ENCODE data around the gene ZGRF1.
A peak's percentile ranks its signal among the peaks of the same experiment; 100 is the strongest.
"Not testable (repeated sequence)": the region's sequence is repeated elsewhere in the genome, so short reads cannot be mapped to it uniquely, and the experiment has no call there.

ZGRF1 gene

DNA sequence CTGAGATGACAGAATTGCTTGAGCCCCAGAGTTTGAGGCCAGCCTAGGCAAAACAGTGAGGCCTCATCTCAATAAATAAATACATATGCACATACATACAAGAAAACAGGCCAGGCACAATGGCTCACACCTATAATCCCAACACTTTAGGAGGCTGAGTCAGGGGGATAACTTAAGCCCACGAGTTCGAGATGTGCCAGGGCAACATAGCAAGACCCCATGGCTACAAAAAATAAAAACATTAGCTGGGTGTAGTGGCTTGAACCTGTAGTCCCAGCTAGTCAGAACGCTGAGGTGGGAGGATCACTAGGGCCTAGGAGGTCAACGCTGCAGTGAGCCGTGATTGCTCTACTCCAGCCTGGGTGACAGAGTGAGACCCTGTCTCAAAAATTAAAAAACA, 69.2 kb downstream of the ZGRF1 start:
- Histone ChIP-seq H3K36me3 (ENCODE audit: control insufficient read depth, insufficient read depth, low read length, severe bottlenecking) (no peaks in the 10 kb centered on the region), H3K9me3 (ENCODE audit: control insufficient read depth, low read length) (no peaks in the 10 kb centered on the region), H3K9ac (ENCODE audit: low read length) (no peak overlapping the region), H3K27me3 (replicated peaks; ENCODE audit: control insufficient read depth, insufficient read depth, low read length) (no peaks in the 10 kb centered on the region), H3K4me3 (ENCODE audit: low read length) (no peak overlapping the region), H3K4me1 (ENCODE audit: control insufficient read depth, insufficient read depth, low read length) (no peaks in the 10 kb centered on the region)
- DNase-seq (ENCODE audit: low read depth) = no peak

- H3K36me3 ChIP-seq (ENCODE audit: control insufficient read depth, insufficient read depth, low read length, severe bottlenecking) = no peaks in the 10 kb centered on the region
- no peaks in the 10 kb centered on the region for H3K9me3 ChIP-seq (ENCODE audit: control insufficient read depth, low read length)
- H3K9ac ChIP-seq (ENCODE audit: low read length) = no peak overlapping the region
- H3K4me3 ChIP-seq (ENCODE audit: low read length) = no peak overlapping the region
- no peak for DNase-seq (ENCODE audit: low read depth)
- no peaks in the 10 kb centered on the region for H3K27me3 ChIP-seq (replicated peaks; ENCODE audit: control insufficient read depth, insufficient read depth, low read length)
- no peaks in the 10 kb centered on the region for H3K4me1 ChIP-seq (ENCODE audit: control insufficient read depth, insufficient read depth, low read length)
These were observed 71.9 kb downstream of the ZGRF1 start for GRCh38 chr4:112564706-112565270.

DNA sequence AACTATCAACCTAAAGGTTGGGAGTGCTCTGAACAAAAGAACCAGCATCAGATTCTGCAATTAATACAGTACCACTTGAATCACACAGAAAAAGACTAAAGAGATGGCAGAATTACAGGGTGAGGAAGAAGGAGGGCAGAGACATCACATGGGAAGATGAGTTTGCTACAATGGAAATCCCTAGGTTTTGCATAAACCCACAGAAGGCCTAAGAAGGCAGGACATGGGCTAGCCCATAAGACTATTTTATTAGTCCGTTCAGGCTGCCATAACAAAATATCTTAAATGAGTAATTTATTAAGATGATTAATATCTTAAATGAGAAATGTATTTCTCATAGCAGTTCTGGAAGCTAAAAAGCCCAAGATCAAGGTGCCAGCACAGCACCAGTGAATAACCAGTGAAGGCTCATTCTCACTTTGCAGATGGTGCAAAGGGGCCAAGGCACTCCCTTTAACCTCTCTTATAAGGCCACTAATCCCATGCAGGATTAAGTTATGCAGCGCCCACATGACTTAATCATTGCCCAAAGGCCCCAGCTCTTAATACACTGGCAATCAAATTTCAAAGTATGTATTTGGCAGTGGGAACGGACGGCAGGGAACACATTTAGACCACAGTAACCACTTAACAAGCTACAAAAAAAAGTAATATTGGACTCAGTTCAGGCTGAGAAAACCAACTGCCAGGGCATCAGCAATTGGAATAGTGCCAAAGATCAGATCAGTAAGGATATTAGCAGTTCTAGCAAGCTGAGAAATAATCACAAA, 73.1 kb downstream of the ZGRF1 start:
- DNase-seq (ENCODE audit: low read depth) = no peak
- no peak overlapping the region for H3K9ac ChIP-seq (ENCODE audit: low read length)
- no peaks in the 10 kb centered on the region for H3K4me1 ChIP-seq (ENCODE audit: control insufficient read depth, insufficient read depth, low read length)
- H3K9me3 ChIP-seq (ENCODE audit: control insufficient read depth, low read length) = no peaks in the 10 kb centered on the region
- no peaks in the 10 kb centered on the region for H3K27me3 ChIP-seq (replicated peaks; ENCODE audit: control insufficient read depth, insufficient read depth, low read length)
- no peak overlapping the region for H3K4me3 ChIP-seq (ENCODE audit: low read length)
- no peaks in the 10 kb centered on the region for H3K36me3 ChIP-seq (ENCODE audit: control insufficient read depth, insufficient read depth, low read length, severe bottlenecking)

DNA sequence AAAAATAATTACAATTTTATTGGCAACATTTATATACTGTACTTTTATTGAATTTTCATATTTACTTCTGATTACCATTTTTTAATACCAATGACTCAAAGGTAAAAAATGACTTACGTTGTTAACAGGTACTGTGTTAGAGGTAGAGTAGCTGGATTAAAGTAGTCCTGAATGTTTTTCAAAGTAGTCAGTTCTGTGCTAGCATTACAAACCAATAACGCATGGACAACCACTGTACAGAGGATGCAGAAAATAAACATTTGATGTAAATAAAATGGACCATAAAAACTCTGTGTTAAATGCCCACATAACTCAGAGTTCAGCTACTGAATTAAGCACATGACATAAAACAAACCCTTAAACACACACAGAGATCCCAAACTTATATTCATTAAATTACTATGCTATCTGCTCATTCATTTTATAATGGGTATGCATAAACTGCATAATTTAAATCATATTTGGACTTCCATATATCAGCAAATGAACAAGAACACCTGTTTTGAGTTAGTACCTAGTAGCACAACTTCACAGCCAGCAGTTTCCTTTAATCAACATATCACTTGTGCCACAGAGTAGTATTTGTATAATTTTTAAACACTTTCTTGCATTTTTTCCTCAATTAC, 74.3 kb downstream of the ZGRF1 start:
- no peak overlapping the region for H3K9ac ChIP-seq (ENCODE audit: low read length)
- no peaks in the 10 kb centered on the region for H3K36me3 ChIP-seq (ENCODE audit: control insufficient read depth, insufficient read depth, low read length, severe bottlenecking)
- H3K9me3 ChIP-seq (ENCODE audit: control insufficient read depth, low read length) = no peaks in the 10 kb centered on the region
- no peaks in the 10 kb centered on the region for H3K27me3 ChIP-seq (replicated peaks; ENCODE audit: control insufficient read depth, insufficient read depth, low read length)
- H3K4me1 ChIP-seq (ENCODE audit: control insufficient read depth, insufficient read depth, low read length) = no peaks in the 10 kb centered on the region
- H3K4me3 ChIP-seq (ENCODE audit: low read length) = no peak overlapping the region
- no peak for DNase-seq (ENCODE audit: low read depth)

GRCh38 chr4:112560084-112560483, 76.6 kb downstream of the ZGRF1 start:
- Histone ChIP-seq H3K9ac (ENCODE audit: low read length) (no peak overlapping the region), H3K4me3 (ENCODE audit: low read length) (no peak overlapping the region), H3K36me3 (ENCODE audit: control insufficient read depth, insufficient read depth, low read length, severe bottlenecking) (no peaks in the 10 kb centered on the region), H3K4me1 (ENCODE audit: control insufficient read depth, insufficient read depth, low read length) (no peaks in the 10 kb centered on the region), H3K27me3 (replicated peaks; ENCODE audit: control insufficient read depth, insufficient read depth, low read length) (no peaks in the 10 kb centered on the region), H3K9me3 (ENCODE audit: control insufficient read depth, low read length) (no peaks in the 10 kb centered on the region)
- no peak for DNase-seq (ENCODE audit: low read depth)

- Histone ChIP-seq H3K4me1 (ENCODE audit: control insufficient read depth, insufficient read depth, low read length) (no peaks in the 10 kb centered on the region), H3K9me3 (ENCODE audit: control insufficient read depth, low read length) (no peaks in the 10 kb centered on the region), H3K27me3 (replicated peaks; ENCODE audit: control insufficient read depth, insufficient read depth, low read length) (no peaks in the 10 kb centered on the region), H3K9ac (ENCODE audit: low read length) (no peak overlapping the region), H3K36me3 (ENCODE audit: control insufficient read depth, insufficient read depth, low read length, severe bottlenecking) (no peaks in the 10 kb centered on the region), H3K4me3 (ENCODE audit: low read length) (no peak overlapping the region)
- DNase-seq (ENCODE audit: low read depth) = no peak
These were observed 77.7 kb downstream of the ZGRF1 start for GRCh38 chr4:112559053-112559452.

DNA sequence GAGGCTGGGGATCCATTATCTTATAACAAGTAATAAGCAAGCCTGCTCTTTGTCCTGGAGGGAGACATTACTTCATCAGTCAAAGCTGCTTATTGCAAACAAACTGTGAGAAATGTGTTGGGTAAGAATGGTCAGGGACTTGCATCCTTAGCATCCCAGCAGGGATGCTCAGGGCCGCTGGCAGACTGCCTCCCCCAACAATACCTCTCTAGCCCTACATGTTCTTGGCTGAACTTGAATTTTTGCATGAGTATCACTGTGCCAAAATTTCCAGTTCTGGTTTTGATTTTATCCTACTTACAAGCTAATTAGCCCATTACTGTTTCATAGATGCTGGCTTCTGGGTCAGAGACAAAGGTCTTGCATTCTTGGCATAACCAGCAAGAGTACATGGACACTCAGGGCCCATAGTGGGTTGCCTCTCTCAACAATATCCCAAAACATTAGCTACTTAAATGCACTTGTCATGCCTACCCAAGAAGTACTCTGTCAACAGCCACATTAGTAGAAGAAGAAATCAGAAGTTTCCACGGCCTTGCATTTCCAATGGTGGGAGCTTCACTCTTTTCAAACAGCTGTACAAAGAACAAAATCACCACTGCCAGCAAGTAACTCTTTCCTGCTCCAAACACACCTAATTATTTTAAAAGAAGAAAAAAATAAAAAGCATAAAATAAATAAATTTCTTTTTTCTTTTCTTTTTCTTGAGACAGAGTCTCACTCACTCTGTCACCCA, 78.9 kb downstream of the ZGRF1 start:
- H3K36me3 ChIP-seq (ENCODE audit: control insufficient read depth, insufficient read depth, low read length, severe bottlenecking) = no peaks in the 10 kb centered on the region
- H3K4me1 ChIP-seq (ENCODE audit: control insufficient read depth, insufficient read depth, low read length) = no peaks in the 10 kb centered on the region
- H3K9me3 ChIP-seq (ENCODE audit: control insufficient read depth, low read length) = no peaks in the 10 kb centered on the region
- no peak overlapping the region for H3K4me3 ChIP-seq (ENCODE audit: low read length)
- DNase-seq (ENCODE audit: low read depth) = peak; percentile 64
- H3K27me3 ChIP-seq (replicated peaks; ENCODE audit: control insufficient read depth, insufficient read depth, low read length) = no peaks in the 10 kb centered on the region
- no peak overlapping the region for H3K9ac ChIP-seq (ENCODE audit: low read length)

- not testable (repeated sequence) for H3K27me3 ChIP-seq (replicated peaks; ENCODE audit: control insufficient read depth, insufficient read depth, low read length); H3K9ac ChIP-seq (ENCODE audit: low read length); H3K4me1 ChIP-seq (ENCODE audit: control insufficient read depth, insufficient read depth, low read length); DNase-seq (ENCODE audit: low read depth); H3K36me3 ChIP-seq (ENCODE audit: control insufficient read depth, insufficient read depth, low read length, severe bottlenecking); H3K4me3 ChIP-seq (ENCODE audit: low read length); H3K9me3 ChIP-seq (ENCODE audit: control insufficient read depth, low read length)
These were observed 82.4 kb downstream of the ZGRF1 start for GRCh38 chr4:112554271-112554670.

DNA sequence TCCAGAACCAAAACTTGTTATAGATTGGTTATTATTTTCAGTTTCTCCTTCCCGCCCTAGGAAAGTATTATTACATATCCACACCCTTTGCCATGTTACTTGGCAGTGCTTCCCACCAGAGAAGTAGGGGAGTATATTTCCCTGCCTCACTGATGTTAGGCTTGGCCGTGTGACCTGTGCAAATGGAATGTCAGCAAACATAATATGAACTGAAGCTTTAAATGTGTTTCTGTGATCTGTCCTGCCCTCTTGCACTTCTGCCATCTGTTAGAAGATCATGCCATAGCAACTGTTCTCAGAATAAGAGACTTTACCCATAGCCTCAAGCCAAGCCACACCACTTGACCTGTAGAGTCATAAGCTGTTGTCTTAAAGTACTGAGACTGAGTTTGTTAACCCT, 84.0 kb downstream of the ZGRF1 start:
- no peaks in the 10 kb centered on the region for H3K27me3 ChIP-seq (replicated peaks; ENCODE audit: control insufficient read depth, insufficient read depth, low read length)
- no peak overlapping the region for H3K4me3 ChIP-seq (ENCODE audit: low read length)
- H3K4me1 ChIP-seq (ENCODE audit: control insufficient read depth, insufficient read depth, low read length) = peaks cover 4% of the 10 kb centered on the region
- H3K9ac ChIP-seq (ENCODE audit: low read length) = no peak overlapping the region
- peak; percentile 61 for DNase-seq (ENCODE audit: low read depth)
- no peaks in the 10 kb centered on the region for H3K9me3 ChIP-seq (ENCODE audit: control insufficient read depth, low read length)
- no peaks in the 10 kb centered on the region for H3K36me3 ChIP-seq (ENCODE audit: control insufficient read depth, insufficient read depth, low read length, severe bottlenecking)

DNA sequence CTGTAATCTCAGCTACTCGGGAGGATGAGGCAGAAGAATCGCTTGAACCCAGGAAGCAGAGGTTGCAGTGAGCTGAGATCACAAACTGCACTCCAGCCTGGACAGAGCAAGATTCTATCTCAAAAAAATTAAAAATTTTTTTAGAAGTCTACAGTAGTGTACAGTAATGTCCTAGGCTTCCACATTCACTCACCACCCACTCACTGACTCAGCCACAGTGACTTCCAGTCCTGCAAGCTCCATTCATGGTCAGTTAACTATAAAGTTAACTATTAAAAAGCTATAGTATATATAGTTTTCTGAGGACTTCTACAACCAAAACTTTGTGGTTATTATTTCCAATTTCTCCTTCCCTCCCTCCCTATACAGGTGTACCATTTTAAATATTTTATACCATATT, 86.0 kb downstream of the ZGRF1 start:
- Histone ChIP-seq H3K4me1 (ENCODE audit: control insufficient read depth, insufficient read depth, low read length) (peaks cover 4% of the 10 kb centered on the region), H3K9ac (ENCODE audit: low read length) (no peak overlapping the region), H3K36me3 (ENCODE audit: control insufficient read depth, insufficient read depth, low read length, severe bottlenecking) (no peaks in the 10 kb centered on the region), H3K9me3 (ENCODE audit: control insufficient read depth, low read length) (no peaks in the 10 kb centered on the region), H3K4me3 (ENCODE audit: low read length) (no peak overlapping the region), H3K27me3 (replicated peaks; ENCODE audit: control insufficient read depth, insufficient read depth, low read length) (no peaks in the 10 kb centered on the region)
- DNase-seq (ENCODE audit: low read depth) = peak; percentile 60

DNA sequence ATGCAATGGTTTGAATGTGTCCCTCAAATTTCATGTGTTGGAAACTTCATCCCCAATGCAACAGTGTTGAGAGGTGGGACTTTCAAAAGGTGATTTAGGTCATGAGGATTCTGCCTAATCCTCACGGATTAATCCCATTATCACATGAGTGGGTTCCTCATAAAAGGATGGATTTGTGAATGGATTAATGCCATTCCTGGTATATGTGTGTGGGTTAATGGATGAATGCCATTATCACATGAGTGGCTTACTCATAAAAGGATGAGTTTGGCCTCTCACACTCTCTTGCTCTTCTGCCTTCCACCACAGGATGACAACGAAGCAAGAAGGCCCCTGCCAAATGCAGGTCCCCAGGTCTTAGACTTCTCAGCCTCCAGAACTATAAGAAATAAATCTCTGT, 90.2 kb downstream of the ZGRF1 start:
- no peak overlapping the region for H3K9ac ChIP-seq (ENCODE audit: low read length)
- H3K27me3 ChIP-seq (replicated peaks; ENCODE audit: control insufficient read depth, insufficient read depth, low read length) = no peaks in the 10 kb centered on the region
- no peaks in the 10 kb centered on the region for H3K9me3 ChIP-seq (ENCODE audit: control insufficient read depth, low read length)
- no peak overlapping the region for H3K4me3 ChIP-seq (ENCODE audit: low read length)
- peaks cover 4% of the 10 kb centered on the region for H3K4me1 ChIP-seq (ENCODE audit: control insufficient read depth, insufficient read depth, low read length)
- DNase-seq (ENCODE audit: low read depth) = no peak
- no peaks in the 10 kb centered on the region for H3K36me3 ChIP-seq (ENCODE audit: control insufficient read depth, insufficient read depth, low read length, severe bottlenecking)
